ENCODE measurements around the gene ZNF311. TPM values are rescaled to one million over a fixed set of nuclear protein-coding genes. Genes with fewer than 3 reads are reported as not detected.

ZNF311 gene
- total RNA-seq, 1 experiment from 2014 or later, result 0.57 TPM

DNA sequence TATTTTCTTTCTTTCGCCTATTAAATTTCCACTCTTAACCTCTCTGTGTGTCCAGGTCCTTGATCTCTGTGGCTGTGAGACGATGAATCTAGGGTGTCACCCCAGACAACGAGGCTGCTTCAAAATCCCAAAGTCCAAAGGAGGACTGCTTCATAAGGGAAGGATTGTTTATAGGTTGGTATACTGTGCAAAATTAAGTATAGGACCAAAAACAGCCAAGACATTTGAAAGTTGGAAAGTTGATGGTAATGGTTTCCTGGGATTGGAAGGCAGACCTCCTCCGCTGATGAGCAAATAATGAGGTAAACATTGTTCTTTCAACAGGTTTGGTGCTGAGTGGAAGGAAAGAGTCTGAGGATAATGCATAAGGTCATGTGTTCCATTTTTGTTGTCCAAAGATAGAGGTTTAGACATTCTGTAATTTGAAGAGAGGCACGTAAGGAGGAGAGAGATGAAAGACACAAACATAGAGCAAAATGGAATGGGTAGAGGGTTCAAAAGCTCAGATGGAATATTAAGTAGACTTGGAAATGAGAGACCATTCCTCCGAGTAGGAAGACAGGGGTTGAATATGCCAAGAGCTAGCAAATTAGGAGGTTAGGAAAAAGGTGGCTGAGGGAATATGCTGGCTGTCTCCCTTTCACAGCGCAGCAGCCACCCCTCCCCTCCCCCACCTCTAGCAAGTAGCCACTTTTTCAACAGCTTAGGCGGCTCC lies 24.8 kb downstream of the ZNF311 start:
- no peak overlapping the region for H2BK5ac ChIP-seq (ENCODE audit: insufficient read length, low read length)
- no peak overlapping the region; the same call in 1 of the 2 replicates for H3K14ac ChIP-seq (ENCODE audit: insufficient read depth, low read length)
- peak overlapping the region; percentile 93 for H3K4me2 ChIP-seq (ENCODE audit: insufficient read depth, insufficient read length, low read length)
- no peaks in the 10 kb centered on the region for H3K9me3 ChIP-seq (ENCODE audit: control insufficient read depth, low read depth, low read length)
- no peak overlapping the region for H4K91ac ChIP-seq (ENCODE audit: insufficient read length, low read depth, low read length)
- peak; percentile 43 for DNase-seq
- no peak overlapping the region for H2BK12ac ChIP-seq (ENCODE audit: insufficient read length, low read depth, low read length)
- H4K20me1 ChIP-seq (ENCODE audit: control insufficient read depth, insufficient read depth, insufficient read length), result no peaks in the 10 kb centered on the region
- no peak overlapping the region for H2BK15ac ChIP-seq (ENCODE audit: low read depth, low read length)
- H2BK120ac ChIP-seq (ENCODE audit: low read depth, low read length, poor library complexity, severe bottlenecking), result no peak overlapping the region
- H3K4ac ChIP-seq (ENCODE audit: low read depth, low read length), result no peak overlapping the region
- no CpG with 5 or more reads among the region's 8 CpGs for WGBS (ENCODE audit: extremely low coverage, insufficient read length, low lambda C conversion rate)
- Mint-ChIP-seq H3K27me3 (ENCODE audit: low read depth) (peaks cover 40% of the 10 kb centered on the region), H3K4me1 (peaks cover 31 to 33% of the 10 kb centered on the region in 2 experiments), H3K36me3 (ENCODE audit: insufficient read depth in 1 of 3, low read depth in 3 of 3) (peaks cover 0 to 1% (median 0%) of the 10 kb centered on the region in 3 experiments; a peak in 2 of 7 replicates), H3K4me3 (peak overlapping the region; percentile 87 to 93), H3K9me3 (peaks cover 4% of the 10 kb centered on the region in 2 experiments; a peak in 4 of 5 replicates), H3K27ac (peak overlapping the region in 1 of 3 experiments; percentile 81; a peak in 1 of 7 replicates)
- H4K8ac ChIP-seq (replicated peaks; ENCODE audit: insufficient read length, low read depth, low read length), result no peak overlapping the region
- peak overlapping the region; percentile 80 for H2AFZ ChIP-seq (ENCODE audit: low read length)
- H3K27ac ChIP-seq (ENCODE audit: insufficient read length, low read depth, low read length), result no peak overlapping the region
- H3K79me1 ChIP-seq (ENCODE audit: insufficient read depth, low read depth, low read length, poor library complexity, severe bottlenecking), result no peaks in the 10 kb centered on the region
- peaks cover 7% of the 10 kb centered on the region; the same call in 1 of the 2 replicates for H3K4me1 ChIP-seq (ENCODE audit: insufficient read depth, low read length)
- no peak overlapping the region for H3K23ac ChIP-seq (ENCODE audit: insufficient read length, low read depth, low read length)
- H3T11ph ChIP-seq (ENCODE audit: low read length), result no peak overlapping the region
- H2AK5ac ChIP-seq (ENCODE audit: insufficient read length, low read length), result no peak overlapping the region
- H4K5ac ChIP-seq (ENCODE audit: insufficient read length, low read depth, low read length), result no peak overlapping the region
- H3K9ac ChIP-seq (ENCODE audit: extremely low read depth, insufficient read length, low read length), result peak overlapping the region; percentile 40
- H3K56ac ChIP-seq (ENCODE audit: insufficient read length, low read depth, low read length), result no peak overlapping the region
- H3K23me2 ChIP-seq (ENCODE audit: insufficient read length, low read depth, low read length, poor library complexity, severe bottlenecking), result peaks cover 8% of the 10 kb centered on the region
- TF ChIP-seq, protein P1, sequence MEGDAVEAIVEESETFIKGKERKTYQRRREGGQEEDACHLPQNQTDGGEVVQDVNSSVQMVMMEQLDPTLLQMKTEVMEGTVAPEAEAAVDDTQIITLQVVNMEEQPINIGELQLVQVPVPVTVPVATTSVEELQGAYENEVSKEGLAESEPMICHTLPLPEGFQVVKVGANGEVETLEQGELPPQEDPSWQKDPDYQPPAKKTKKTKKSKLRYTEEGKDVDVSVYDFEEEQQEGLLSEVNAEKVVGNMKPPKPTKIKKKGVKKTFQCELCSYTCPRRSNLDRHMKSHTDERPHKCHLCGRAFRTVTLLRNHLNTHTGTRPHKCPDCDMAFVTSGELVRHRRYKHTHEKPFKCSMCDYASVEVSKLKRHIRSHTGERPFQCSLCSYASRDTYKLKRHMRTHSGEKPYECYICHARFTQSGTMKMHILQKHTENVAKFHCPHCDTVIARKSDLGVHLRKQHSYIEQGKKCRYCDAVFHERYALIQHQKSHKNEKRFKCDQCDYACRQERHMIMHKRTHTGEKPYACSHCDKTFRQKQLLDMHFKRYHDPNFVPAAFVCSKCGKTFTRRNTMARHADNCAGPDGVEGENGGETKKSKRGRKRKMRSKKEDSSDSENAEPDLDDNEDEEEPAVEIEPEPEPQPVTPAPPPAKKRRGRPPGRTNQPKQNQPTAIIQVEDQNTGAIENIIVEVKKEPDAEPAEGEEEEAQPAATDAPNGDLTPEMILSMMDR (conservative IDR thresholded peaks at IDR 0.05), result no peak
- no peak overlapping the region for H2BK20ac ChIP-seq (ENCODE audit: low read depth, low read length, poor library complexity, severe bottlenecking)
- H3K18ac ChIP-seq (ENCODE audit: insufficient read length, low read depth, low read length), result no peak overlapping the region
- no peaks in the 10 kb centered on the region; the same call in 1 of the 2 replicates for H3K27me3 ChIP-seq (ENCODE audit: insufficient read depth, low read length)
- no peaks in the 10 kb centered on the region for H3K79me2 ChIP-seq (ENCODE audit: insufficient read depth, low read length)

All from H9 (cell line).